Parathyroid adenoma (tissue), 2 donors: ENCODE measurements around the gene GOLGA3.
"Not testable (repeated sequence)": the region's sequence is repeated elsewhere in the genome, so short reads cannot be mapped to it uniquely, and the experiment has no call there.

Experiments used
- H2AFZ ChIP-seq: fragments of 300-600 bp; sonication (generic); one replicate; pipeline ENCODE4 v1.7.0; 2017; ENCODE audit warnings: antibody characterized with exemption, mild to moderate bottlenecking
- H3K27ac ChIP-seq: fragments of 300-600 bp; sonication (generic); one replicate; pipeline ENCODE4 v1.7.0; 2017
- H3K27me3 ChIP-seq: fragments of 300-600 bp; sonication (generic); one replicate; pipeline ENCODE4 v1.7.0; 2017; ENCODE audit warnings: low read length; ENCODE audit not compliant: control insufficient read depth, insufficient read depth
- H3K36me3 ChIP-seq: fragments of 300-600 bp; sonication (generic); one replicate; pipeline ENCODE4 v1.7.0; 2017; ENCODE audit warnings: low read length; ENCODE audit not compliant: control insufficient read depth, insufficient read depth
- H3K4me1 ChIP-seq: fragments of 300-600 bp; sonication (generic); one replicate; pipeline ENCODE4 v1.7.0; 2017; ENCODE audit warnings: control low read depth
- H3K4me2 ChIP-seq: fragments of 300-600 bp; sonication (generic); one replicate; pipeline ENCODE4 v1.7.0; 2017; ENCODE audit warnings: low read length
- H3K4me3 ChIP-seq: fragments of 300-600 bp; sonication (generic); one replicate; pipeline ENCODE4 v1.7.0; 2017; ENCODE audit warnings: low read depth, low read length
- H3K79me2 ChIP-seq: fragments of 300-600 bp; sonication (generic); one replicate; pipeline ENCODE4 v1.7.0; 2017; ENCODE audit warnings: control low read depth
- H3K9ac ChIP-seq: fragments of 300-600 bp; sonication (generic); one replicate; pipeline ENCODE4 v1.7.0; 2017; ENCODE audit warnings: mild to moderate bottlenecking
- H3K9me3 ChIP-seq: fragments of 300-600 bp; sonication (generic); one replicate; pipeline ENCODE4 v1.7.0; 2017; ENCODE audit warnings: low read length; ENCODE audit not compliant: control insufficient read depth
- CTCF ChIP-seq: fragments of 300-600 bp; sonication (generic); IDR thresholded peaks from one replicate; pipeline ENCODE4 v1.7.0; 2017; ENCODE audit warnings: antibody characterized with exemption, mild to moderate bottlenecking
- donor health status: primary hyperparathyroidism.

Gene GOLGA3

GRCh38 chr12:132828706-132829534 is at the start of gene GOLGA3:
GOLGA3 (minus strand) TSS chr12:132828869; CDS start chr12:132822128, 6,741 bp downstream.
- Histone ChIP-seq H3K4me2 (peak within 1 kb of the TSS; percentile 85), H3K4me3 (peak within 1 kb of the TSS; percentile 72), H2AFZ (peak within 1 kb of the TSS; percentile 100), H3K27ac (peak within 1 kb of the TSS; percentile 98), H3K36me3 (no peaks in the 10 kb centered on the region), H3K79me2 (peaks cover 35% of the 10 kb centered on the region), H3K9ac (peak within 1 kb of the TSS; percentile 73), H3K9me3 (no peaks in the 10 kb centered on the region), H3K4me1 (peaks cover 4% of the 10 kb centered on the region), H3K27me3 (no peaks in the 10 kb centered on the region)
- no peak for TF ChIP-seq CTCF

GRCh38 chr12:132874620-132875019 is 46.0 kb upstream of the GOLGA3 start:
- not testable (repeated sequence) for H3K27ac ChIP-seq

GRCh38 chr12:132874175-132874574 is 45.5 kb upstream of the GOLGA3 start:
- Histone ChIP-seq H3K9me3 (no peaks in the 10 kb centered on the region), H3K4me3 (no peak overlapping the region), H3K4me2 (no peak overlapping the region), H3K9ac (no peak overlapping the region), H3K79me2 (no peaks in the 10 kb centered on the region), H3K36me3 (no peaks in the 10 kb centered on the region), H3K27ac (no peak overlapping the region), H3K27me3 (no peaks in the 10 kb centered on the region), H3K4me1 (no peaks in the 10 kb centered on the region), H2AFZ (no peak overlapping the region)
- TF ChIP-seq CTCF = no peak

More at GRCh38 chr12:132874620-132875019, 46.0 kb upstream of the GOLGA3 start:
- H3K27me3 ChIP-seq, H3K79me2 ChIP-seq, H3K4me1 ChIP-seq, H3K9ac ChIP-seq, H3K4me2 ChIP-seq, H3K4me3 ChIP-seq, H3K36me3 ChIP-seq, H3K9me3 ChIP-seq, H2AFZ ChIP-seq: not testable (repeated sequence)

- Histone ChIP-seq H3K27me3 (no peaks in the 10 kb centered on the region), H3K9ac (no peak overlapping the region), H3K79me2 (no peaks in the 10 kb centered on the region), H3K4me1 (no peaks in the 10 kb centered on the region), H3K9me3 (no peaks in the 10 kb centered on the region), H3K36me3 (no peaks in the 10 kb centered on the region), H3K4me3 (no peak overlapping the region), H2AFZ (no peak overlapping the region), H3K27ac (no peak overlapping the region), H3K4me2 (no peak overlapping the region)
- no peak for TF ChIP-seq CTCF
Observed at GRCh38 chr12:132873724-132874123, 45.1 kb upstream of the GOLGA3 start.

GRCh38 chr12:132872975-132873421 is 44.3 kb upstream of the GOLGA3 start:
- no peaks in the 10 kb centered on the region for H3K27me3 ChIP-seq
- TF ChIP-seq CTCF = no peak
- H3K27ac ChIP-seq = no peak overlapping the region
- no peak overlapping the region for H3K4me3 ChIP-seq
- H2AFZ ChIP-seq = no peak overlapping the region
- H3K4me2 ChIP-seq = no peak overlapping the region
- H3K79me2 ChIP-seq = no peaks in the 10 kb centered on the region
- no peak overlapping the region for H3K9ac ChIP-seq
- H3K9me3 ChIP-seq = no peaks in the 10 kb centered on the region
- no peaks in the 10 kb centered on the region for H3K4me1 ChIP-seq
- H3K36me3 ChIP-seq = no peaks in the 10 kb centered on the region
